ENCODE results near the gene FGA. TPM values are rescaled to one million over a fixed set of nuclear protein-coding genes. Genes with fewer than 3 reads are reported as not detected.

Gene FGA
- total and polyA plus RNA-seq, 4 donors: 8,747 to 25,210 (median 14,399) TPM

- no peak for DNase-seq (ENCODE audit: low spot score)
- H3K9ac ChIP-seq (ENCODE audit: low read depth in 1 of 2, low read length in 2 of 2): no peak overlapping the region
- H3K9me3 ChIP-seq (ENCODE audit: control insufficient read depth in 4 of 4, low read length in 3 of 4): no peaks in the 10 kb centered on the region
- TF ChIP-seq HNF4A (conservative IDR thresholded peaks at IDR 0.05): no peak
- no peak for TF ChIP-seq FOXA1 (IDR thresholded peaks at IDR 0.05)
- no peak for TF ChIP-seq GABPA (IDR thresholded peaks at IDR 0.05 in 1 of 2, conservative IDR thresholded peaks at IDR 0.05 in 1 of 2)
- TF ChIP-seq FOXA2 (IDR thresholded peaks at IDR 0.05): no peak
- TF ChIP-seq SP1 (IDR thresholded peaks at IDR 0.05): no peak
- TF ChIP-seq YY1 (IDR thresholded peaks at IDR 0.05): no peak
- no peak for TF ChIP-seq ATF3 (IDR thresholded peaks at IDR 0.05)
- no peak for TF ChIP-seq CTCF (IDR thresholded peaks at IDR 0.05; ENCODE audit: low read depth, low read length, missing input control)
- no peak for TF ChIP-seq HNF4G (IDR thresholded peaks at IDR 0.05)
- WGBS: 65% methylated on average over 3 of the region's 3 CpGs
- no peak overlapping the region for H3K4me3 ChIP-seq (ENCODE audit: low read depth in 1 of 3, low read length in 3 of 3)
- H3K4me1 ChIP-seq (ENCODE audit: control insufficient read depth in 4 of 4, insufficient read depth in 4 of 4, low read length in 3 of 4): peaks cover 0 to 4% (median 0%) of the 10 kb centered on the region in 4 donors
- H3K27me3 ChIP-seq (ENCODE audit: control insufficient read depth in 4 of 4, insufficient read depth in 4 of 4, low read length in 3 of 4): no peaks in the 10 kb centered on the region
- H3K36me3 ChIP-seq (ENCODE audit: control insufficient read depth in 4 of 4, insufficient read depth in 3 of 4, low read depth in 1 of 4, low read length in 3 of 4): no peaks in the 10 kb centered on the region
- no peak overlapping the region for H3K27ac ChIP-seq (ENCODE audit: low read depth in 1 of 2, low read length in 2 of 2)
Measured at GRCh38 chr4:154634058-154634457, 43.5 kb upstream of the FGA start.

GRCh38 chr4:154631828-154632227 lies 41.3 kb upstream of the FGA start:
- no peak overlapping the region for H3K9ac ChIP-seq (ENCODE audit: low read depth in 1 of 2, low read length in 2 of 2)
- H3K4me1 ChIP-seq (ENCODE audit: control insufficient read depth in 4 of 4, insufficient read depth in 4 of 4, low read length in 3 of 4): peaks cover 0 to 8% (median 5%) of the 10 kb centered on the region in 4 donors
- WGBS: 81% methylated on average over 2 of the region's 2 CpGs
- H3K9me3 ChIP-seq (ENCODE audit: control insufficient read depth in 4 of 4, low read length in 3 of 4): no peaks in the 10 kb centered on the region
- H3K36me3 ChIP-seq (ENCODE audit: control insufficient read depth in 4 of 4, insufficient read depth in 3 of 4, low read depth in 1 of 4, low read length in 3 of 4): no peaks in the 10 kb centered on the region
- H3K4me3 ChIP-seq (ENCODE audit: low read depth in 1 of 3, low read length in 3 of 3): no peak overlapping the region
- no peaks in the 10 kb centered on the region for H3K27me3 ChIP-seq (ENCODE audit: control insufficient read depth in 4 of 4, insufficient read depth in 4 of 4, low read length in 3 of 4)
- no peak for TF ChIP-seq RAD21 (IDR thresholded peaks at IDR 0.05)
- no peak for TF ChIP-seq SP1 (IDR thresholded peaks at IDR 0.05)
- H3K27ac ChIP-seq (ENCODE audit: low read depth in 1 of 2, low read length in 2 of 2): no peak overlapping the region
- DNase-seq (ENCODE audit: low spot score): no peak

- Histone ChIP-seq H3K9me3 (ENCODE audit: control insufficient read depth in 4 of 4, low read length in 3 of 4) (no peaks in the 10 kb centered on the region), H3K9ac (ENCODE audit: low read depth in 1 of 2, low read length in 2 of 2) (no peak overlapping the region), H3K36me3 (ENCODE audit: control insufficient read depth in 4 of 4, insufficient read depth in 3 of 4, low read depth in 1 of 4, low read length in 3 of 4) (no peaks in the 10 kb centered on the region), H3K4me1 (ENCODE audit: control insufficient read depth in 4 of 4, insufficient read depth in 4 of 4, low read length in 3 of 4) (peaks cover 0 to 14% (median 6%) of the 10 kb centered on the region in 4 donors), H3K4me3 (ENCODE audit: low read depth in 1 of 3, low read length in 3 of 3) (no peak overlapping the region), H3K27me3 (ENCODE audit: control insufficient read depth in 4 of 4, insufficient read depth in 4 of 4, low read length in 3 of 4) (no peaks in the 10 kb centered on the region), H3K27ac (ENCODE audit: low read depth in 1 of 2, low read length in 2 of 2) (no peak overlapping the region)
- DNase-seq (ENCODE audit: low spot score): no peak
- TF ChIP-seq TAF1 (conservative IDR thresholded peaks at IDR 0.05) (no peak), REST (IDR thresholded peaks at IDR 0.05) (no peak)
Measured at GRCh38 chr4:154630324-154630723, 39.8 kb upstream of the FGA start.
